Fibroblast of the aortic adventitia (primary cell): ENCODE results near the gene ANKS1A. TPM values are rescaled to one million over a fixed set of nuclear protein-coding genes. Genes with fewer than 3 reads are reported as not detected.

ENCODE experiments used
- DNase-seq: peaks from one replicate; pipeline ENCODE4 v3.0.0-alpha.2; 2010; ENCODE audit warnings: low read depth
- H3K4me3 ChIP-seq: 2 replicates; pipeline ENCODE4 v1.5.1; 2011; ENCODE audit warnings: low read depth, mild to moderate bottlenecking, control low read depth, low read length, moderate library complexity
- total RNA-seq: library from RNA; depleted of rRNA; stranded (reverse); fragments of >200 nt; gene quantifications from 2 replicates; pipeline ENCODE4 v1.2.3, GENCODE V29; 2012; ENCODE audit warnings: low replicate concordance
- TF ChIP-seq, protein P1 (sequence below): IDR thresholded peaks from 2 replicates; pipeline ENCODE4 v1.5.1; 2011; ENCODE audit warnings: mild to moderate bottlenecking, low read length, control low read depth, inconsistent platforms; ENCODE audit not compliant: insufficient read depth

The ANKS1A gene
- total RNA-seq, 1 donor: 7.6 TPM

GRCh38 chr6:34976239-34976638 is 87.2 kb downstream of the ANKS1A start:
- H3K4me3 ChIP-seq: no peak overlapping the region
- TF ChIP-seq, protein P1, sequence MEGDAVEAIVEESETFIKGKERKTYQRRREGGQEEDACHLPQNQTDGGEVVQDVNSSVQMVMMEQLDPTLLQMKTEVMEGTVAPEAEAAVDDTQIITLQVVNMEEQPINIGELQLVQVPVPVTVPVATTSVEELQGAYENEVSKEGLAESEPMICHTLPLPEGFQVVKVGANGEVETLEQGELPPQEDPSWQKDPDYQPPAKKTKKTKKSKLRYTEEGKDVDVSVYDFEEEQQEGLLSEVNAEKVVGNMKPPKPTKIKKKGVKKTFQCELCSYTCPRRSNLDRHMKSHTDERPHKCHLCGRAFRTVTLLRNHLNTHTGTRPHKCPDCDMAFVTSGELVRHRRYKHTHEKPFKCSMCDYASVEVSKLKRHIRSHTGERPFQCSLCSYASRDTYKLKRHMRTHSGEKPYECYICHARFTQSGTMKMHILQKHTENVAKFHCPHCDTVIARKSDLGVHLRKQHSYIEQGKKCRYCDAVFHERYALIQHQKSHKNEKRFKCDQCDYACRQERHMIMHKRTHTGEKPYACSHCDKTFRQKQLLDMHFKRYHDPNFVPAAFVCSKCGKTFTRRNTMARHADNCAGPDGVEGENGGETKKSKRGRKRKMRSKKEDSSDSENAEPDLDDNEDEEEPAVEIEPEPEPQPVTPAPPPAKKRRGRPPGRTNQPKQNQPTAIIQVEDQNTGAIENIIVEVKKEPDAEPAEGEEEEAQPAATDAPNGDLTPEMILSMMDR: no peak

DNA sequence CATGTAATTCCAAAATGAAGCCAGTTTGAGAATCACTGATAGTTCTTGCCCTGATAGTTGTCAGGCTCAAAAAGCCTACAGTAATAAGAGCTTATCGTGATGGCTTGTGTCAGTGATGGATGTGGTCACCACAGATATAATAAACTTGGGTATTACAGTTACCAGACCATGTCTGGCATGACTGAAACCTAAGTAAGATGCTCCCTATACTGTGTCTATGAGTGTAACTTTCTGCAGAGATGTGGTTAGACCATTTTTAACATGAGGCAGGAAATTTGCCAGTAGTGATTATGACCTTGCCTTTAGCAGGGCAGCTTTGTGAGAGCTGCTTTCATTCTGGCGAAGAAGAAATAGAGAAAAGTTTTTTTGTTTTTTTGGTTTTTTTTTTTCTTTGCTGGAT is 90.2 kb downstream of the ANKS1A start:
- H3K4me3 ChIP-seq: no peak overlapping the region
- DNase-seq: no peak
- TF ChIP-seq, protein P1: no peak

More at GRCh38 chr6:34976239-34976638, 87.2 kb downstream of the ANKS1A start:
- no peak for DNase-seq

DNA sequence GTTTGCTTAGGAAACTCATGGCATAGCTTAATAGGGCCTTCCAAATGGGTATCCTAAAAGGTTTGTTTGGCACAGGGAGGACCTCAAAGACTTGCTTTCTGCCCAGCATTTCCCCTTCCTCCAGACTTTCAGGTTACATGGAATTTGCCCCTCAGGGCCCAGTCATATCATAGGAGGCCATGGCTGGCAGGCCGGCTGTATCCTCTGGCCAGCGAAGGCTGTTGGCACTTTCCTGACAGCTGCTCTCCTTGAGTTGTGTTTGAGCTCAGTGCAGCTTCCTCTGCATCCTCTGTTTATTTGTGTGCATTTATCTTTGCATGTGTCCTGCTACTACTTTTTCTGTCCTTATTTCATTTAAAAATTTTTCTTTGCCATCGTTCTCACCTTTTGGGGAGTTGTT is 90.9 kb downstream of the ANKS1A start:
- DNase-seq: no peak
- TF ChIP-seq, protein P1: no peak
- H3K4me3 ChIP-seq: no peak overlapping the region

DNA sequence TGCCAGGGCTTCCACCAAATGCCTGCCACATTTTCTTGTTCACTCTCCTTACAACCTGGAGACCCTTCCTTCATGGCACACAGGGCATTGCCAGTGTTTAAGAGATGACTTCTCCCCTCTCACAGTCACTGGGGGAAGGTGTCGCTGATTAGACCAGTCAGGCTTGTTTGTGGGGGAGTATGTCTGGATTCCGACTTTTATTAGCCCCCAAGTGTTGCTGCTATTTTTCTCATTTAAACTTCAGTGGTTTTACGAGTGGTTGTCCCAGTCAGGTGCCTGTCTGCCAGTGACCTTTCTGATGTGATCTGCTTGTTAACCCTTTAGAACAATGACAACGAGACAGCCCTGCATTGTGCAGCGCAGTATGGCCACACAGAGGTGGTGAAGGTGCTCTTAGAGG is 92.3 kb downstream of the ANKS1A start:
- DNase-seq: no peak
- H3K4me3 ChIP-seq: no peak overlapping the region
- TF ChIP-seq, protein P1: no peak

GRCh38 chr6:34981951-34982350 is 92.9 kb downstream of the ANKS1A start:
- DNase-seq: peak; percentile 30
- no peak overlapping the region for H3K4me3 ChIP-seq
- TF ChIP-seq, protein P1: no peak

- TF ChIP-seq, protein P1: peak; percentile 48
- DNase-seq: peak; percentile 39
- H3K4me3 ChIP-seq: no peak overlapping the region
Measured at GRCh38 chr6:34982424-34982852, 93.4 kb downstream of the ANKS1A start.

GRCh38 chr6:34984416-34984815 is 95.4 kb downstream of the ANKS1A start:
- H3K4me3 ChIP-seq: no peak overlapping the region
- no peak for DNase-seq
- TF ChIP-seq, protein P1: no peak
